EH (cell line): Measurements from ENCODE around the gene FTMT.
"Not testable (repeated sequence)": the region's sequence is repeated elsewhere in the genome, so short reads cannot be mapped to it uniquely, and the experiment has no call there.

Experiments used
- DNase-seq: peaks from one replicate; pipeline ENCODE4 v3.0.0-alpha.2; 2015; ENCODE audit warnings: low read depth

FTMT gene

GRCh38 chr5:121851643-121852574, at the start of gene FTMT:
Gene FTMT, plus strand, starts transcription at chr5:121851882. Its CDS starts 82 bp downstream, at chr5:121851964.
- no peak for DNase-seq

GRCh38 chr5:121805251-121805650, 46.4 kb upstream of the FTMT start:
- not testable (repeated sequence) for DNase-seq

GRCh38 chr5:121805911-121806310, 45.8 kb upstream of the FTMT start:
- peak; percentile 5 for DNase-seq

- DNase-seq: no peak
These were observed 35.5 kb upstream of the FTMT start for GRCh38 chr5:121816164-121816563.

- DNase-seq: no peak
These were observed 31.9 kb upstream of the FTMT start for GRCh38 chr5:121819682-121820261.

GRCh38 chr5:121833617-121834016, 18.1 kb upstream of the FTMT start:
- DNase-seq: no peak

- no peak for DNase-seq
These were observed 17.7 kb upstream of the FTMT start for GRCh38 chr5:121834021-121834420.

- no peak for DNase-seq
These were observed 9.8 kb upstream of the FTMT start for GRCh38 chr5:121841892-121842291.

GRCh38 chr5:121850272-121850671, 1.4 kb upstream of the FTMT start:
- no peak for DNase-seq

- no peak for DNase-seq
These were observed 2.2 kb downstream of the FTMT start for GRCh38 chr5:121853850-121854249.

- no peak for DNase-seq
These were observed 11.1 kb downstream of the FTMT start for GRCh38 chr5:121862801-121863200.

GRCh38 chr5:121863753-121864285, 12.1 kb downstream of the FTMT start:
- no peak for DNase-seq

GRCh38 chr5:121867403-121867802, 15.7 kb downstream of the FTMT start:
- DNase-seq: no peak

GRCh38 chr5:121870489-121870888, 18.8 kb downstream of the FTMT start:
- DNase-seq: no peak

GRCh38 chr5:121872856-121873255, 21.2 kb downstream of the FTMT start:
- DNase-seq: no peak

- no peak for DNase-seq
These were observed 21.7 kb downstream of the FTMT start for GRCh38 chr5:121873409-121873808.

- no peak for DNase-seq
These were observed 33.9 kb downstream of the FTMT start for GRCh38 chr5:121885630-121886029.

GRCh38 chr5:121887727-121888126, 36.0 kb downstream of the FTMT start:
- DNase-seq: no peak

GRCh38 chr5:121890297-121890858, 38.7 kb downstream of the FTMT start:
- no peak for DNase-seq

- DNase-seq: no peak
These were observed 45.7 kb downstream of the FTMT start for GRCh38 chr5:121897341-121897740.

GRCh38 chr5:121899346-121899745, 47.7 kb downstream of the FTMT start:
- no peak for DNase-seq
